ENCODE results near the gene DDX54. TPM values are rescaled to one million over a fixed set of nuclear protein-coding genes. Genes with fewer than 3 reads are reported as not detected.

The DDX54 gene
- total RNA-seq, 1 donor from 2014 or later, result 52.8 TPM

- peaks cover 16% of the 10 kb centered on the region for H3K36me3 Mint-ChIP-seq (ENCODE audit: unreplicated experiment)
These were observed 1.5 kb upstream of the DDX54 start for GRCh38 chr12:113186666-113187325.

GRCh38 chr12:113186033-113186365, 721 bp upstream of the DDX54 start:
- Mint-ChIP-seq H3K27ac (ENCODE audit: unreplicated experiment) (peak overlapping the region; percentile 45), H3K9me3 (ENCODE audit: unreplicated experiment) (no peaks in the 10 kb centered on the region), H3K4me3 (ENCODE audit: unreplicated experiment) (peak overlapping the region; percentile 93), H3K27me3 (ENCODE audit: unreplicated experiment) (no peaks in the 10 kb centered on the region), H3K36me3 (ENCODE audit: unreplicated experiment) (peaks cover 15% of the 10 kb centered on the region), H3K4me1 (ENCODE audit: unreplicated experiment) (peaks cover 39% of the 10 kb centered on the region)
- no peak for TF ChIP-seq CTCF (IDR thresholded peaks at IDR 0.05)
- no peak for DNase-seq (ENCODE audit: extremely low spot score, unreplicated experiment)

More at GRCh38 chr12:113186666-113187325, 1.5 kb upstream of the DDX54 start:
- no peak for TF ChIP-seq CTCF (IDR thresholded peaks at IDR 0.05)
- H3K4me3 Mint-ChIP-seq (ENCODE audit: unreplicated experiment), result peak overlapping the region; percentile 93
- peaks cover 39% of the 10 kb centered on the region for H3K4me1 Mint-ChIP-seq (ENCODE audit: unreplicated experiment)
- no peaks in the 10 kb centered on the region for H3K9me3 Mint-ChIP-seq (ENCODE audit: unreplicated experiment)
- no peaks in the 10 kb centered on the region for H3K27me3 Mint-ChIP-seq (ENCODE audit: unreplicated experiment)
- no peak for DNase-seq (ENCODE audit: extremely low spot score, unreplicated experiment)
- peak overlapping the region; percentile 45 for H3K27ac Mint-ChIP-seq (ENCODE audit: unreplicated experiment)

- Mint-ChIP-seq H3K27me3 (ENCODE audit: unreplicated experiment) (no peaks in the 10 kb centered on the region), H3K9me3 (ENCODE audit: unreplicated experiment) (no peaks in the 10 kb centered on the region), H3K36me3 (ENCODE audit: unreplicated experiment) (peaks cover 21% of the 10 kb centered on the region), H3K4me1 (ENCODE audit: unreplicated experiment) (peaks cover 33% of the 10 kb centered on the region), H3K27ac (ENCODE audit: unreplicated experiment) (peak overlapping the region; percentile 91), H3K4me3 (ENCODE audit: unreplicated experiment) (peak overlapping the region; percentile 93)
- peak; percentile 94 for DNase-seq (ENCODE audit: extremely low spot score, unreplicated experiment)
- TF ChIP-seq CTCF (IDR thresholded peaks at IDR 0.05), result no peak
These were observed 438 bp downstream of the DDX54 start for GRCh38 chr12:113184900-113185179.

GRCh38 chr12:113184098-113184899, 979 bp downstream of the DDX54 start:
- H3K27ac Mint-ChIP-seq (ENCODE audit: unreplicated experiment), result peak overlapping the region; percentile 91
- H3K36me3 Mint-ChIP-seq (ENCODE audit: unreplicated experiment), result peaks cover 22% of the 10 kb centered on the region
- peak overlapping the region; percentile 93 for H3K4me3 Mint-ChIP-seq (ENCODE audit: unreplicated experiment)
- no peak for TF ChIP-seq CTCF (IDR thresholded peaks at IDR 0.05)
- H3K4me1 Mint-ChIP-seq (ENCODE audit: unreplicated experiment), result peaks cover 32% of the 10 kb centered on the region
- DNase-seq (ENCODE audit: extremely low spot score, unreplicated experiment), result no peak
- no peaks in the 10 kb centered on the region for H3K27me3 Mint-ChIP-seq (ENCODE audit: unreplicated experiment)
- no peaks in the 10 kb centered on the region for H3K9me3 Mint-ChIP-seq (ENCODE audit: unreplicated experiment)

GRCh38 chr12:113183030-113183589, 2.2 kb downstream of the DDX54 start:
- H3K36me3 Mint-ChIP-seq (ENCODE audit: unreplicated experiment), result peaks cover 26% of the 10 kb centered on the region
- TF ChIP-seq CTCF (IDR thresholded peaks at IDR 0.05), result no peak
- peak overlapping the region; percentile 50 for H3K27ac Mint-ChIP-seq (ENCODE audit: unreplicated experiment)
- H3K4me3 Mint-ChIP-seq (ENCODE audit: unreplicated experiment), result peak overlapping the region; percentile 93
- H3K27me3 Mint-ChIP-seq (ENCODE audit: unreplicated experiment), result no peaks in the 10 kb centered on the region
- H3K4me1 Mint-ChIP-seq (ENCODE audit: unreplicated experiment), result peaks cover 30% of the 10 kb centered on the region
- no peaks in the 10 kb centered on the region for H3K9me3 Mint-ChIP-seq (ENCODE audit: unreplicated experiment)
- no peak for DNase-seq (ENCODE audit: extremely low spot score, unreplicated experiment)
